HFFc6 (cell line): Measurements from ENCODE around the gene SRP9. TPM values are rescaled to one million over a fixed set of nuclear protein-coding genes. Genes with fewer than 3 reads are reported as not detected.
A peak's percentile ranks its signal among the peaks of the same experiment; 100 is the strongest.
"Not testable (repeated sequence)": the region's sequence is repeated elsewhere in the genome, so short reads cannot be mapped to it uniquely, and the experiment has no call there.

Experiments
- DNase-seq: peaks from one replicate; pipeline ENCODE4 v3.0.0-alpha.2; 2018
- H3K27ac Mint-ChIP-seq: 2 replicates; pipeline ENCODE4 v1.8.0; 2020; ENCODE audit warnings: mild to moderate bottlenecking, mixed read lengths
- H3K27me3 Mint-ChIP-seq: 2 replicates; pipeline ENCODE4 v1.8.0; 2021; ENCODE audit warnings: mild to moderate bottlenecking, moderate library complexity, mixed read lengths; ENCODE audit not compliant: insufficient read depth
- H3K36me3 Mint-ChIP-seq: 2 replicates; pipeline ENCODE4 v1.8.0; 2021; ENCODE audit warnings: low read depth, mixed read lengths
- H3K4me1 Mint-ChIP-seq: 2 replicates; pipeline ENCODE4 v1.8.0; 2020; ENCODE audit warnings: low read depth, mixed read lengths
- H3K4me3 Mint-ChIP-seq: 2 replicates; pipeline ENCODE4 v1.8.0; 2020; ENCODE audit warnings: mild to moderate bottlenecking, moderate library complexity, mixed read lengths
- H3K9me3 Mint-ChIP-seq: 2 replicates; pipeline ENCODE4 v1.8.0; 2020; ENCODE audit warnings: mild to moderate bottlenecking, mixed read lengths
- total RNA-seq, 6 experiments: library from RNA; stranded (reverse); fragmentation: NEBNext Ultra II Directional; extraction: Animal tissue kit (Norgen Biotek cat#: 25700); gene quantifications; 2 replicates in 1 of 6; 3 replicates in 5 of 6; pipeline ENCODE4 v1.2.3, GENCODE V29; 2021
- TF ChIP-seq, protein P1 (sequence below): fragments of 200-600 bp; sonication (generic); IDR thresholded peaks from 2 replicates; pipeline ENCODE4 v1.5.0; 2021; ENCODE audit warnings: antibody characterized with exemption, mild to moderate bottlenecking

SRP9 gene
- total RNA-seq, 6 experiments from 2014 or later, result 219 to 277 (median 246) TPM

DNA sequence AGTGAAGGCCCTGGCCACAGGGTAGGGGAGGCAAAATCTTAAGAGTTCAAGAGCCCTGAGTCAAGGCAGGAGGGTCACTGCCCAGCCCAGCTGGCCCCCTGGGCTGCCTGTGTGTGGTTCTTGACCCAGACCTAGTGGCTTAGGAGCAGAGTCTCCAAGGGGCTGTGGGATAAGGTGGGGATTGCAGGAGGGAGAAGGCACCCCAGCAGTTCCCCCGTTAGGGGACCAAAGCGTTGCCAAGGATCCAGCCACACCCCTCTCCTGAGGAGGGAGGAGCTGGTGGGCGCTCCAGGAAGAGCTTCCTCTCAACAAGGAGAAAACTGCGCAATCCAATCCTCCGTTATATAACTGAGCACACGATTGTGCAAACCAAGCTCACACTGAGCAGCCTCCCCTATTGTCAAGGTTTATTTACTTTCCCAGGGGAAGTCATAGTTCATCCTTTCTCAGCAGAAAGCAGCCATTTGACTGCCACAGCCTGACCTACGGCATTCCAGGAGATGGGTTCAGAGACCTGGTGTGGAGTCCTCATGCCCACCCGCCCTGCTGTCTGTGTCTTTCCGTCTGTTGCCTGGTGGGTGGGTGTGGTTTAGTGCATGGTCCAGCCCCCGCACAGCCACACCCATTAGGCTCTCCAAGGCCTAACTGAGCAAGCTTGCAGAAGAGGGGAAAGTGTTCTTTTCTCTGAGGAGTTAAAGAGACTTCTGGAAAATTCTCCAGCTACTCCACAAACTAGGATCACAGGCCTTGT lies 35.8 kb downstream of the SRP9 start:
- no peak for DNase-seq
- peak overlapping the region; percentile 3; the same call in 1 of the 2 replicates for H3K27ac Mint-ChIP-seq
- H3K9me3 Mint-ChIP-seq, result no peaks in the 10 kb centered on the region
- H3K4me3 Mint-ChIP-seq, result no peak overlapping the region
- H3K36me3 Mint-ChIP-seq, result no peaks in the 10 kb centered on the region
- peaks cover 52% of the 10 kb centered on the region for H3K4me1 Mint-ChIP-seq
- TF ChIP-seq, protein P1, sequence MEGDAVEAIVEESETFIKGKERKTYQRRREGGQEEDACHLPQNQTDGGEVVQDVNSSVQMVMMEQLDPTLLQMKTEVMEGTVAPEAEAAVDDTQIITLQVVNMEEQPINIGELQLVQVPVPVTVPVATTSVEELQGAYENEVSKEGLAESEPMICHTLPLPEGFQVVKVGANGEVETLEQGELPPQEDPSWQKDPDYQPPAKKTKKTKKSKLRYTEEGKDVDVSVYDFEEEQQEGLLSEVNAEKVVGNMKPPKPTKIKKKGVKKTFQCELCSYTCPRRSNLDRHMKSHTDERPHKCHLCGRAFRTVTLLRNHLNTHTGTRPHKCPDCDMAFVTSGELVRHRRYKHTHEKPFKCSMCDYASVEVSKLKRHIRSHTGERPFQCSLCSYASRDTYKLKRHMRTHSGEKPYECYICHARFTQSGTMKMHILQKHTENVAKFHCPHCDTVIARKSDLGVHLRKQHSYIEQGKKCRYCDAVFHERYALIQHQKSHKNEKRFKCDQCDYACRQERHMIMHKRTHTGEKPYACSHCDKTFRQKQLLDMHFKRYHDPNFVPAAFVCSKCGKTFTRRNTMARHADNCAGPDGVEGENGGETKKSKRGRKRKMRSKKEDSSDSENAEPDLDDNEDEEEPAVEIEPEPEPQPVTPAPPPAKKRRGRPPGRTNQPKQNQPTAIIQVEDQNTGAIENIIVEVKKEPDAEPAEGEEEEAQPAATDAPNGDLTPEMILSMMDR, result no peak
- peaks cover 3% of the 10 kb centered on the region; the same call in 1 of the 2 replicates for H3K27me3 Mint-ChIP-seq

DNA sequence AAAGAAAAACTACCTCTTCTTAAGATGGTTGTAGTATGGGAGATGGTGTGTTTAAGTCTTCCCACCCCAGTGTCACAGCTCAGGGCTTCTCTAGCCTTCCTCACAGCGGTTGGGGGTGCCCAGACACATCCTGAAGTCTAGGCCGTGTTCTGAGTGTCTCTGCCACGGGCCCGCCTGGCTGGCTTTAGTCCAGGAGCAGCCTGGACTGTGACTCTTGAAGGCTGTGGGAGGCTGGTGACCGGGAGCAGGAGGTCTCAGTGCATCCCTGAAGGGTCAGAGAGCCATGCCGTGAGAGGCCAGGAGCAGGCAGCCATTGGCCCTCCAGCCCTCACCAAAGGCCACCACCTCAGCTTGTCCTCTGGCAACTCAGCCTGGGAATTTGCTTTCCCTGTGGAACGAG lies 36.8 kb downstream of the SRP9 start:
- H3K4me1 Mint-ChIP-seq, result peaks cover 46% of the 10 kb centered on the region
- TF ChIP-seq, protein P1, result no peak
- no peaks in the 10 kb centered on the region for H3K36me3 Mint-ChIP-seq
- peaks cover 3% of the 10 kb centered on the region; the same call in 1 of the 2 replicates for H3K27me3 Mint-ChIP-seq
- H3K27ac Mint-ChIP-seq, result no peak overlapping the region
- H3K4me3 Mint-ChIP-seq, result no peak overlapping the region
- no peak for DNase-seq
- no peaks in the 10 kb centered on the region for H3K9me3 Mint-ChIP-seq

DNA sequence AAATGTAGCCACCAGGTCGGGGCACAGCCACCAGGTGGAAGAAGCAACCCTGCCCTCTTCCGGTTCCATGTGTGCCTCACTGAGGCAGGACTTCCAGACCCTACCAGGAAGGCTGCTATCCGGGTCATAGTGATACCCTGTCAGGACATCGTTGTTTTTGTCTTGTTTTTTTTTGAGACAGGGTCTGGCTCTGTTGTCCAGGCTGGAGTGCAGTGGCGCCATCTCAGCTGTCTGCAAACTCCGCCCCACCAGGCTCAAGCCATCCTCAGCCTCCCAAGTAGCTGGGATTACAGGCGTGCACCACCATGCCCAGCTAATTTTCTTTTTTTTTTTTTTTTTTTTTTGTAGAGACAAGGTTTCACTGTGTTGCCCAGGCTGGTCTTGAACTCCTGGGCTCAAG lies 37.5 kb downstream of the SRP9 start:
- H3K27ac Mint-ChIP-seq, H3K4me3 Mint-ChIP-seq, DNase-seq, H3K27me3 Mint-ChIP-seq, H3K36me3 Mint-ChIP-seq, H3K9me3 Mint-ChIP-seq: not testable (repeated sequence)
- H3K4me1 Mint-ChIP-seq, result peaks cover 42% of the 10 kb centered on the region

DNA sequence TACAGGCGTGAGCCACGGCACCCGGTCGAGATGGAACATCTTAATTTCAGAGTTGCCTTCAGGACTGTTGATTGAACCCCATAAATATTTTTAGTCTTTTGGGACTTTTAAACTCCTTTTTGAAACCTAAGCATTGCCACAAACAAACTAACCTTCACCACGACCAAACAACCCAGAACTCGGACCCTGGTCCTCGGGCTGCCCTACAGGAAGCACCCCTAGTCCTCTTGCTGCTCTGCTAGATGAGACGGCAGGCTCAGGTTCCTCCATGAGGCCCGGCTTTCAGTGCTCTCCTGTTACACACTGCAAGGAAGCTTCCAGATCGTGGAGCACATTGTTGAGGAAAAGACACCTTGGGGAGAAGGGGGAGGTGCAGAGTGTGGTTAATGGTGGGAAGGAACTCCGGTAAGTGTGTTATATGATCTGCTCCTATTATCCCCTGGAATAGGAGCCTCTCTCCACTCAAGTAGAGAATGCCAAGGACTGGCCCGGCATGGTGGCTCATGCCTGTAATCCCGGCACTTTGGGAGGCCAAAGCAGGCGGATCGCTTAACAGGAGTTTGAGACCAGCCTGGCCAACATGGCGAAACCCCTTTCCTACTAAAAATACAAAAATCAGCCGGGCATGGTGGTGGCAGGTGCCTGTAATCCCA lies 38.0 kb downstream of the SRP9 start:
- Mint-ChIP-seq H3K27ac (0 out of 2 replicates have a peak overlapping the region, but pooled peaks have one; percentile 1), H3K36me3 (no peaks in the 10 kb centered on the region), H3K4me3 (no peak overlapping the region), H3K27me3 (peaks cover 3% of the 10 kb centered on the region; the same call in 1 of the 2 replicates), H3K9me3 (no peaks in the 10 kb centered on the region), H3K4me1 (peaks cover 39% of the 10 kb centered on the region)
- TF ChIP-seq, protein P1, result no peak
- DNase-seq, result no peak

DNA sequence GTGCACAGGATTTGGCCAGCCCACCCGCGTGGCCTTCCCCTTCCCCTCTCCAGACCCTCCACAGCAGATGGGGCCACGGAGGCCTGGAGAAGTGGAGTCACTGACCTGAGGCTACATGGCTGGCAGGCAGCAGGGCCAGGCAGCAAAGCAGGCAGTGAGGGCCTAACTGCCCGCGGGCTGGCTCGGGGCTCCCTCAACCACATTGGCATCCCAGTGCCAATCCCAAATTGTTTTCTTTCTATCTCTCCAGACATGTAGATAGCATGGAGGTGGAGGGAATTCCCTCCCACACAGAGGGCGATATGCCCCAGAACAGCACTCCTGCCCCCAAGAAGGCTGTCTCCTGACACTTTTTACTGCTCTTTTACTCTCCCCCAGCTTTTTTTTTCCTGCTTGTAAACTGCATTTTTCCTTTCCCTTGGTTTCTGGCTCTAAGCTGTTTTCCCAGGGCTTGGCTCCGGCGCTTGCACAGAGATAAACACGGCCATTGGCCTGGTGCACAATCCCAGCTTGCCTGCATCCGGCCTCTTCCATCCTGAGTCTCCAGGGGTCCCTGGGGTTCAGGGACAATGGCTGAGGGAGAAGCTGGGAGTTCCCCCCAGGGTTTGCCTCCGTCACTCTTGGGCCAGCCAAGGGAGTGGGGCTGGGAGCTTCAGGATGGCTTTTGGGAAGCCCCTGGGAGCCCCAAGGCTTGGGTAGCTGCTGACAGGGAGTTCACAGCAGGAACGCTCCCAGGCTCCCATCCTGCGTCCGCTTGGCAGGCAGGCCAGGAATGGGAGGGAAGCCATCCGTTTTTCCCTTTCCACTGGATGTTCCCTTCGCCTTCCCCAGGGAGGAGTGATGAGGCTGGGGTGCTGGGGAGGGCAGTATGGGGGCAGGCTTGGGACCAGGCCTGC lies 39.3 kb downstream of the SRP9 start:
- Mint-ChIP-seq H3K36me3 (no peaks in the 10 kb centered on the region), H3K4me3 (no peak overlapping the region), H3K4me1 (peaks cover 27% of the 10 kb centered on the region), H3K9me3 (no peaks in the 10 kb centered on the region), H3K27ac (peak overlapping the region; percentile 94), H3K27me3 (peaks cover 3% of the 10 kb centered on the region; the same call in 1 of the 2 replicates)
- no peak for DNase-seq
- TF ChIP-seq, protein P1, result no peak
